Neural cell (in vitro differentiated cells): Measurements from ENCODE around the gene COLQ. TPM values are rescaled to one million over a fixed set of nuclear protein-coding genes. Genes with fewer than 3 reads are reported as not detected.

Source experiments
- H2AFZ ChIP-seq: fragments of 200-600, 300-800 bp; sonication (generic), shearing (Covaris generic); 2 replicates; pipeline ENCODE4 v1.6.0; 2014; ENCODE audit warnings: low read depth, mild to moderate bottlenecking, antibody characterized with exemption, low read length, moderate library complexity
- H3F3A ChIP-seq: fragments of 200-600 bp; shearing (Covaris generic); 2 replicates; pipeline ENCODE4 v1.6.1; 2016; ENCODE audit warnings: mild to moderate bottlenecking, moderate library complexity, mixed read lengths, antibody characterized with exemption, low read length; ENCODE audit not compliant: insufficient read depth, poor library complexity, severe bottlenecking
- H3K27ac ChIP-seq: fragments of 200-600, 300-800 bp; sonication (generic), shearing (Covaris generic); 2 replicates; pipeline ENCODE4 v1.5.1; 2014; ENCODE audit warnings: mild to moderate bottlenecking, low read length, moderate library complexity
- H3K27me3 ChIP-seq: fragments of 300-800, 200-600 bp; sonication (generic), shearing (Covaris generic); 2 replicates; pipeline ENCODE4 v1.6.0; 2014; ENCODE audit warnings: mild to moderate bottlenecking, low read depth, low read length, moderate library complexity; ENCODE audit not compliant: insufficient read depth
- H3K36me3 ChIP-seq: fragments of 300-800, 200-600 bp; sonication (generic), shearing (Covaris generic); 2 replicates; pipeline ENCODE4 v1.5.1; 2014; ENCODE audit warnings: mild to moderate bottlenecking, antibody characterized with exemption, low read length, moderate library complexity; ENCODE audit not compliant: insufficient read depth
- H3K4me2 ChIP-seq: fragments of 300-800, 200-600 bp; sonication (generic), shearing (Covaris generic); 2 replicates; pipeline ENCODE4 v1.6.0; 2014; ENCODE audit warnings: mild to moderate bottlenecking, low read length
- H3K4me3 ChIP-seq: fragments of 300-800, 200-600 bp; sonication (generic), shearing (Covaris generic); 2 replicates; pipeline ENCODE4 v1.5.1; 2014; ENCODE audit warnings: mild to moderate bottlenecking, low read length, moderate library complexity
- H3K79me2 ChIP-seq: fragments of 200-600 bp; shearing (Covaris generic); replicated peaks from 2 replicates; pipeline ENCODE4 v1.6.0; 2014; ENCODE audit warnings: mild to moderate bottlenecking, low read length, moderate library complexity; ENCODE audit not compliant: insufficient read depth
- H3K9ac ChIP-seq: fragments of 300-800, 200-600 bp; sonication (generic), shearing (Covaris generic); 2 replicates; pipeline ENCODE4 v1.6.1; 2016; ENCODE audit warnings: mild to moderate bottlenecking, low read length, mixed read lengths
- H3K9me2 ChIP-seq: fragments of 200-600 bp; shearing (Covaris generic); 2 replicates; pipeline ENCODE4 v1.6.1; 2016; ENCODE audit warnings: mild to moderate bottlenecking, low read length, mixed read lengths; ENCODE audit not compliant: insufficient read depth
- H3K9me3 ChIP-seq: fragments of 200-600, 300-800 bp; sonication (generic), shearing (Covaris generic); 2 replicates; pipeline ENCODE4 v1.6.1; 2016; ENCODE audit warnings: mild to moderate bottlenecking, mixed run types, low read length, moderate library complexity, mixed read lengths
- H4K20me1 ChIP-seq: fragments of 200-600 bp; shearing (Covaris generic); 2 replicates; pipeline ENCODE4 v1.6.1; 2016; ENCODE audit warnings: mild to moderate bottlenecking, mixed run types; ENCODE audit not compliant: insufficient read depth
- EP300 ChIP-seq: fragments of 450-650 bp; conservative IDR thresholded peaks from 2 replicates; pipeline ENCODE4 v1.6.1; 2014; ENCODE audit warnings: antibody characterized with exemption, mild to moderate bottlenecking, moderate library complexity; ENCODE audit not compliant: poor library complexity, severe bottlenecking
- EZH2 ChIP-seq: fragments of 200-600, 300-800 bp; shearing (Covaris generic), sonication (generic); IDR thresholded peaks from 2 replicates; pipeline ENCODE4 v1.6.1; 2014; ENCODE audit warnings: antibody characterized with exemption, low read length, borderline replicate concordance, mild to moderate bottlenecking; ENCODE audit not compliant: insufficient read depth, poor library complexity, severe bottlenecking
- MXI1 ChIP-seq: fragments of 450-650 bp; conservative IDR thresholded peaks from 2 replicates; pipeline ENCODE4 v1.6.1; 2014; ENCODE audit warnings: antibody characterized with exemption, mild to moderate bottlenecking; ENCODE audit not compliant: poor library complexity, severe bottlenecking
- POLR2AphosphoS5 ChIP-seq: IDR thresholded peaks from 2 replicates; pipeline ENCODE4 v1.6.1; 2012
- RAD21 ChIP-seq: fragments of 450-650 bp; conservative IDR thresholded peaks from 2 replicates; pipeline ENCODE4 v1.6.1; 2014; ENCODE audit warnings: antibody characterized with exemption, mild to moderate bottlenecking, moderate library complexity
- SMC3 ChIP-seq: fragments of 450-650 bp; conservative IDR thresholded peaks from 2 replicates; pipeline ENCODE4 v1.6.1; 2014; ENCODE audit warnings: antibody characterized with exemption, mild to moderate bottlenecking, moderate library complexity; ENCODE audit not compliant: poor library complexity
- TAF1 ChIP-seq: IDR thresholded peaks from 2 replicates; pipeline ENCODE4 v1.6.1; 2012; ENCODE audit warnings: low read depth
- polyA plus RNA-seq: library from polyadenylated mRNA; depleted of rRNA; stranded (reverse); fragments of >200 nt; gene quantifications from 2 replicates; pipeline ENCODE4 v1.2.3, GENCODE V29; 2014
- TF ChIP-seq, protein P1 (sequence below): IDR thresholded peaks from 2 replicates; pipeline ENCODE4 v1.6.1; 2012; ENCODE audit warnings: borderline replicate concordance
- TF ChIP-seq, protein P2 (sequence below): fragments of 450-650 bp; IDR thresholded peaks from 2 replicates; pipeline ENCODE4 v1.5.1; 2014; ENCODE audit warnings: antibody characterized with exemption, mild to moderate bottlenecking, moderate library complexity; ENCODE audit not compliant: poor library complexity, severe bottlenecking

Gene COLQ
- polyA plus RNA-seq, 1 donor from 2014 or later, result 9.5 TPM

DNA sequence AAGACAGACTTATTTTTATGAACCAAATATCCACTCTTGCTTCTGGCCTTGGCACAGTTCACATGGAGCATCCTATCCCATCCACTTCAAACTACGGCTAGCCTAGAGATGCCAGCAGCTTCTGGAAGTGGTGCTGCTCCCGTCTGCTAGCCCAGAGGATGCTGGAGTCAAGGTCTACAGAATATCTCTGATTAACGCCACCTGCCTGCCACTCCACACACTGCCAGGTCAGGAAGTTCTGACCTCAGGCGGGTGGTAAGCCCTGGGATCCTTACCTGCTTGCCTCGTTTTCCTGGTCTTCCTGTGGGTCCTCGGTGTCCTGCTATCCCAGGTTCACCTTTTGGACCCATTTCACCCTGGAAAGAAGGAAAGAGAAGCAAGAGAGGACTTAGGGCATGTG is 51.2 kb downstream of the COLQ start:
- Histone ChIP-seq H2AFZ (no peak overlapping the region), H3K79me2 (no peaks in the 10 kb centered on the region), H3K4me2 (no peak overlapping the region), H3K4me3 (no peak overlapping the region), H3K27ac (no peak overlapping the region), H3F3A (no peaks in the 10 kb centered on the region), H3K27me3 (no peaks in the 10 kb centered on the region), H4K20me1 (no peaks in the 10 kb centered on the region), H3K36me3 (no peaks in the 10 kb centered on the region), H3K9me2 (no peaks in the 10 kb centered on the region), H3K9me3 (no peaks in the 10 kb centered on the region), H3K9ac (no peak overlapping the region)
- TF ChIP-seq POLR2AphosphoS5 (no peak), RAD21 (no peak), EP300 (no peak), SMC3 (no peak), MXI1 (no peak), EZH2 (no peak), TAF1 (no peak)
- TF ChIP-seq, protein P1, sequence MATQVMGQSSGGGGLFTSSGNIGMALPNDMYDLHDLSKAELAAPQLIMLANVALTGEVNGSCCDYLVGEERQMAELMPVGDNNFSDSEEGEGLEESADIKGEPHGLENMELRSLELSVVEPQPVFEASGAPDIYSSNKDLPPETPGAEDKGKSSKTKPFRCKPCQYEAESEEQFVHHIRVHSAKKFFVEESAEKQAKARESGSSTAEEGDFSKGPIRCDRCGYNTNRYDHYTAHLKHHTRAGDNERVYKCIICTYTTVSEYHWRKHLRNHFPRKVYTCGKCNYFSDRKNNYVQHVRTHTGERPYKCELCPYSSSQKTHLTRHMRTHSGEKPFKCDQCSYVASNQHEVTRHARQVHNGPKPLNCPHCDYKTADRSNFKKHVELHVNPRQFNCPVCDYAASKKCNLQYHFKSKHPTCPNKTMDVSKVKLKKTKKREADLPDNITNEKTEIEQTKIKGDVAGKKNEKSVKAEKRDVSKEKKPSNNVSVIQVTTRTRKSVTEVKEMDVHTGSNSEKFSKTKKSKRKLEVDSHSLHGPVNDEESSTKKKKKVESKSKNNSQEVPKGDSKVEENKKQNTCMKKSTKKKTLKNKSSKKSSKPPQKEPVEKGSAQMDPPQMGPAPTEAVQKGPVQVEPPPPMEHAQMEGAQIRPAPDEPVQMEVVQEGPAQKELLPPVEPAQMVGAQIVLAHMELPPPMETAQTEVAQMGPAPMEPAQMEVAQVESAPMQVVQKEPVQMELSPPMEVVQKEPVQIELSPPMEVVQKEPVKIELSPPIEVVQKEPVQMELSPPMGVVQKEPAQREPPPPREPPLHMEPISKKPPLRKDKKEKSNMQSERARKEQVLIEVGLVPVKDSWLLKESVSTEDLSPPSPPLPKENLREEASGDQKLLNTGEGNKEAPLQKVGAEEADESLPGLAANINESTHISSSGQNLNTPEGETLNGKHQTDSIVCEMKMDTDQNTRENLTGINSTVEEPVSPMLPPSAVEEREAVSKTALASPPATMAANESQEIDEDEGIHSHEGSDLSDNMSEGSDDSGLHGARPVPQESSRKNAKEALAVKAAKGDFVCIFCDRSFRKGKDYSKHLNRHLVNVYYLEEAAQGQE, result no peak
- TF ChIP-seq, protein P2, sequence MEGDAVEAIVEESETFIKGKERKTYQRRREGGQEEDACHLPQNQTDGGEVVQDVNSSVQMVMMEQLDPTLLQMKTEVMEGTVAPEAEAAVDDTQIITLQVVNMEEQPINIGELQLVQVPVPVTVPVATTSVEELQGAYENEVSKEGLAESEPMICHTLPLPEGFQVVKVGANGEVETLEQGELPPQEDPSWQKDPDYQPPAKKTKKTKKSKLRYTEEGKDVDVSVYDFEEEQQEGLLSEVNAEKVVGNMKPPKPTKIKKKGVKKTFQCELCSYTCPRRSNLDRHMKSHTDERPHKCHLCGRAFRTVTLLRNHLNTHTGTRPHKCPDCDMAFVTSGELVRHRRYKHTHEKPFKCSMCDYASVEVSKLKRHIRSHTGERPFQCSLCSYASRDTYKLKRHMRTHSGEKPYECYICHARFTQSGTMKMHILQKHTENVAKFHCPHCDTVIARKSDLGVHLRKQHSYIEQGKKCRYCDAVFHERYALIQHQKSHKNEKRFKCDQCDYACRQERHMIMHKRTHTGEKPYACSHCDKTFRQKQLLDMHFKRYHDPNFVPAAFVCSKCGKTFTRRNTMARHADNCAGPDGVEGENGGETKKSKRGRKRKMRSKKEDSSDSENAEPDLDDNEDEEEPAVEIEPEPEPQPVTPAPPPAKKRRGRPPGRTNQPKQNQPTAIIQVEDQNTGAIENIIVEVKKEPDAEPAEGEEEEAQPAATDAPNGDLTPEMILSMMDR, result no peak

DNA sequence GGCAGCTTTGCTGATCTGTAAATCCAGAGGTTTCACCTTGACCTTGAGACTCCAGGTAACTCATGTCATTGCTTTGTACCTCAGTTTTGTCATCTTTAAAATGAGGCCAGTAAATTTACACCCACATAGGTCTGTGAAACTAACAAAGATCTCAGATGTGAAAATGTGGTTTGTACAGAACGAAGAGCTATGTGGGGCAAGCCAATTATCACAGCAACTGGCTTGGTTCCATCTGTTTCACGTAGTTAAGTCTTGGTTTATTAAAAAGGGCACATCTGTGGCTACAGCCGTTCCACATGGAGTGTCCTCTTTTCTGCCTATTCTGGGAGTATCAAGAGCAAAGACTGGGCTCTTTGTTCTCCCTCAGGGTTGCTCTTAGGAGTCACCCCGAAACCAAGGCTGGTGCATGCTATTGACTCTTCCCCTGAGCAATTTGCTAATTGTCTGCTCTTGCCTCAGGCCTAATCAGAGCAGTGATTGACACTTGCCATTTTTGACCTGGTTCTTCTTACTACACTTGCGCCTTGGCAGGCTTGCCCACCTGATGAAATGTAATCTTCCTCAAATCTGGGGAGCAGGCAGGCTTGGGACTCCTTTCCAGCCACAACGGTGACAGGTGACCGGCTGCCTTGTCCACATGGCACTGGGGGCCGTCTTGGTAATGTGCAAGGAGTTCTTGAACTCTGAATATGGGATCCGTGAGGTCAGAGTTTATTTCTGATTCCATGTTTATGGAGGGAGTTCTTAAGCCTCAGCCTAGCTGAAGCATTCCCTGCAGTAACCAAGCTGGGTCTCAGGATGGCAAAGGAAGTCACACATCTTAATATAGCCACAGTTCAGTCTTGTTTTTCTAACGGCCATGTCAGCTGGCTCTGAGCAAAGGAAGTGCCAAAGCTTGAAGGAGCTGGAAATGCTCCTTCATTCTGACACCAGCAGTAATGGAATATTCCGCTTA is 54.0 kb downstream of the COLQ start:
- Histone ChIP-seq H3F3A (no peaks in the 10 kb centered on the region), H3K79me2 (no peaks in the 10 kb centered on the region), H3K36me3 (no peaks in the 10 kb centered on the region), H3K9me2 (no peaks in the 10 kb centered on the region), H3K27me3 (no peaks in the 10 kb centered on the region), H3K27ac (no peak overlapping the region), H3K9me3 (no peaks in the 10 kb centered on the region), H2AFZ (no peak overlapping the region), H4K20me1 (no peaks in the 10 kb centered on the region), H3K4me2 (no peak overlapping the region), H3K9ac (no peak overlapping the region), H3K4me3 (no peak overlapping the region)
- no peak for TF ChIP-seq POLR2AphosphoS5
- TF ChIP-seq, protein P2, result no peak
